ENCODE measurements around the gene TMC5.

TMC5 gene

DNA sequence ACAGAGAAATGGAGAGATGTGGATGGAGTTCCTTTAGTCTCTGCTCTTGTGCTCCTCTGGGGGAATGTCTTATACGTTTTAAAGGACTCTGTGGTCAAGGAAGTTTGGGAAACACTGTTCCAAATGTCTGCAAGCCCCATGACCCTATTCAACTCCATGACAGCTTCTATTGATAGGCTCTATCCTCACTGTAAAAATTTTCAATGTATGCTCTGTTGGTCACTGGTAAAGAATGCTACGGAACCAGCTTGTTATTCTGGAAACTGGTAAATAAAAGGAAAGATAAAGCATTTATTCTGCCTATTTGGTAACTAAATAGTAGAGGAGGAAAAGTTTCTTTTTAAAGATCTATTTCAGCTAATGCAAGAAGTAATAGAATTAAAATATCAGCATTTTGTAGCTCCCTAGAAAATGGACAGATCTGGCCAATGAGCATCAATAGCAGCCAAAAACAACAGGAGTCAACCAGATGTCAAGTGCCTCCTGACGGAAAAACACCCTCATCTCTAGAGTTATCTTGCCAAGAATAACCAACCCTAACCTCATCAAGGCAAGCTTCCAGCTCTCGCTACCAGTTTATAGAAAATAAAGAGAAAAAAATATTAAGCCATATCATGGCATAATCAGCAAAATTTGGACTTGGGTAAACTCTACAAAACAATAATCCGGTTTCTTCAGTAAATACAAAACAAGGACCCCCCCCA lies 88.1 kb downstream of the TMC5 start:
- no peak for DNase-seq (ENCODE audit: low spot score)

- no peak for DNase-seq (ENCODE audit: low spot score)
These were observed 89.3 kb downstream of the TMC5 start for GRCh38 chr16:19506965-19507364.

GRCh38 chr16:19507867-19508266 lies 90.2 kb downstream of the TMC5 start:
- no peak for DNase-seq (ENCODE audit: low spot score)

- DNase-seq (ENCODE audit: low spot score), result no peak
These were observed 94.6 kb downstream of the TMC5 start for GRCh38 chr16:19512297-19512696.

DNA sequence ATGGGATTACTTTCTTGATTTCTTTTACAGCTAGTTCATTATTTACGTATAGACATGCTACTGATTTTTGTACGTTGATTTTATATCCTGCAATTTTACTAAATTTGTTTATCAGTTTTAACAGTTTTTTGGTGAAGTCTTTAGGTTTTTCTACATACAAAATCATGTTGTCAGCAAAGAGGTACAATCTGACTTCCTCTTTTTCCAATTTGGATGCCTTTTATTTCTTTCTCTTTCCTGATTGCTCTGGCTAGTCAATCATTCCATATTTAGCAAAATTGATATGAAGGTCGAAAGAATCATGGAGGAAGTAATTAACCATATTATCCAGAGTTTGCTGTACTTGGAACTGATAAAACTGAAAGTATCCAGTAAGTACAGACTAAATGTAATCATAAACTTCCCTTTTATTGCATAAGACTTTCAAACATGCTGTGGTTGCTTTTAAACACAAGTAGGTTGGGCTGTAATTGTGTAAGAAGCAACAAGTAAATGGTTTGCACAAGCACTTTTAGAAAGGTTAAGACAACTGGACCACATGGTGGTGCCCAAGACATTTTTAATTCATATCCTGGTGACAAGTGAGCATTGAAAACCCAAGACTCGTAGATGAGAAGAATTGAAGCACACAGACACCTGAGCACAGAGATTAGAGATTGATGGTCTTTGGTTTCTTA lies 95.8 kb downstream of the TMC5 start:
- no peak for DNase-seq (ENCODE audit: low spot score)

GRCh38 chr16:19515757-19516156 lies 98.1 kb downstream of the TMC5 start:
- peak; percentile 26 for DNase-seq (ENCODE audit: low spot score)

DNA sequence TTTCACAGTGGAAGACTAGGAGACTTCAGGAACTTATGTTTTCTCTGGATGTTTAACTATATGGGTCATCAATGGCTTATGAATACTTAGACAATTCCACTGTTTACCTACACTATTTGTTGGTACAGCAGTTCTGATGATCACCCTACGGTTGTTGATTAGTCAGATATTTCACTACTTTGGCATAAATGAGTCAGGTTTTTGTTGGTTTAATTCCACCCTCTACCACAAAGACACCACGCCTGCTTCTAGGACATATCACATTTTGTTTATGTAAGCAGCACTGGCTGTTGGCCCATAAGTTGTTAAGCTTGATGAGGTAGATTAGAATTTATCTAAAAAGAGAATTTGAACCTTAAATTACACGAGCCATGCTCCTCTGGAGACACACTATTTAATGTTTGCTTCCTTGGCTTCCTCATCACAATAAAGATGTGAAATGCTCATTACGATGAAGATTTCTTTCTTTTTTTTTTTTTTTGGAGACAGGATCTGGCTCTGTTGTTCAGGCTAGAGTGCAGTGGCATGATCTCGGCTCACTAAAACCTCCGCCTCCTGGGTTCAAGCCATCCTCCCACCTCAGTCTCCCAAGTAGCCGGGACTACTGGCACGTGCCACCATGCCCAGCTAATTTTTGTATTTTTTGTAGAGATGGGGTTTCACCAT lies 99.9 kb downstream of the TMC5 start:
- peak; percentile 17 for DNase-seq (ENCODE audit: low spot score)

GRCh38 chr16:19518388-19518787 lies 100.7 kb downstream of the TMC5 start:
- DNase-seq (ENCODE audit: low spot score), result no peak

DNA sequence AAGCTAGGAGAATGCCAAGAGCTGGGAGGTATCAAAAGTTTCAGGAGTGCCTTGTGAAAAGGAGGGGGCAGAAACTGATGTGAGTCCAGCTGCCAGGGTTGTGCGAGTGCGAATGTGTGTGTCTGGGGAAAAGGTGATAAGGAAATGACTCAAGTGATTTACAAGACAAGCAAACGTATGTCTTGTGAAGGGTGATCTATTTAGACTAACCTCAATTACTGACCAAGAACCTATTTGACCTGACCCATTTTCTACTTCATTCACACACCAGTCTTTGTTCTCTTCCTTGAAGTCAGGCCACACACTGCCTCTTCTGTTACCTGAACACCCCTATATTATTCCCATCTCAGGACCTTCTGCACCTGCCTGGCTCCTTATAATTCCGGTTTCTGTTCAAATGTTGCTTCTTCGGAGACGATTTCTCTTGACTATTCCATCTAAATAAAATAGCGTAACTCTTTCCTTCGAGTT lies 103.2 kb downstream of the TMC5 start:
- peak; percentile 36 for DNase-seq (ENCODE audit: low spot score)

DNA sequence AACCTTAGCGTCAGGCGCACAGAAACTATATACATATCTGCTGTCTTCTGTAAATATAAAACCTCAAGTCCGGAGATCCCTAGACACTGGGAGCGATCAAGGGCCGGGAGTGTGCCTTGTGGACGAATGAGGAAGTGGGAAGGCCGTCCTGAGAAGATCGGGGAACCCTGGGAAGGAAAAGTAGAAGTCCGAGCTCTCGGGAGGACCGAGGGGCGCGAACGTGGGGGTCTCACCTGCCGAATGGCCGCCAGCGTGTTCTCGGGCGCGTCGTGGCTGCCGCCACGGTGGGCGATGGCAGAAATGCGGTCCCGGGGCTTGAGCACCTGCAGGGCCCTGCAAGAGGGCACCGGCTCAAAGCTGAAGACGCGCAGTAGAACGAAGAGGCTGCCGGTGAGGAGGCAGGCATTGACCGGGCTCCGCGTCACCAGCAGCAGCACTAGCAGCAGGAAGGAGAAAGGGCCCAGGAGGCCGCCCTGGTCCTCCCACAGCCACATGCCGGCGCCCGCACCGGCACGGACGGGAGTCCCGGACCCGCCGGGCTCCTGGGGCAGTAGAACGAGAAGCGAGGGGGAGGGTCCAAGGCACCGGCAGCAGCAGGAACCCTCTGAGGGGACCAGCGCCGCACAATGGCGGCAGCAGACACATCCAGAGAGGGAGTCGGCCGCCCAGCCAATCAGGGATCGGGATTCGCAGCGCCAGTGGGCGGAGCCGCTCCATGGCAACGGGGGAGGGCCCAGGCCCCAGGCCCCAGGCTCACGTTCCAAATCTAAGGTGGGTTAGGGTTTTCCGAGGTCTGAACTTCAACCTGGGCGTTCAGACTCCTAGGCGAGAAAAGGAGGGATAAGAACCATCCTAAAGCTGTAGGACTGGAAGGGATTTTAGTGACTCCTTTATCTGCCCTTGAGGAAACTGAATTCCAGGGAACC lies 104.1 kb downstream of the TMC5 start, which contains the start of gene GDE1:
Gene GDE1 (minus strand): TSS at position 628 of the 926 bp plus-strand sequence. CDS start 134 bp downstream, at position 494.
- DNase-seq (ENCODE audit: low spot score), result peak; percentile 87

DNA sequence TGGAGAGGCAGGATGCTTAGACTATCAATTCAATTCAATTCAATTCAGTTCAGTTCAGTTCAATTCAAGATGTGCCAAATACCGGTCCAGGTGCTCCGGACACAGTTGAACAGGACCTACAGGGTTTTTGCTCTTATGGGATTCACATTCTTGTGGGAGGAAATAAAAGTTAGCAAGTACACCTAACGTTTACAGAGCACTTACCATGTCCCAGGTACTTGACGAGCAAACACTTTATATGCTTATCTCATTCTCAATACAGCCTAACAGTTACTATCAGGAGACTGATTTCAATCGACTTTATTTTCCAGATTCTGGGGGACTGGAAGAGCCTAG lies 104.7 kb downstream of the TMC5 start:
- no peak for DNase-seq (ENCODE audit: low spot score)

DNA sequence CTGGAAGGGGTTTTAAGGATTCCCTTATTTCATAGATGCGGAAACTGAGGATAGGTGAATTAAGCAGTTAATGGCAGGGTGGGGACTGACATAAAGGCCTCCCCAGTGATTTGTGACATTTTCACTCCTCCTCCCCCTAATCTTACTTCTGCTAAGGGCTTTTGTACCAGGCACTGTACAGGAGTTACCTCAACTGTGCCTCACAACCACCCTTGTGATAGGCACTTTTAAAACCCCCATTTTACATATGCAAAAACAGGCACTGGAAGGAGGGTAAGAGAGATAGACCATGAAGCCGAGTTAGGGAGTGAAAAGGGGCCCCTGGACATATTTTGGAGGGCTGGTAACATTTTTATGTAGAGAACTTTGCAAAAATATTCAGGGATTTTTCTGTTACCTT lies 105.1 kb downstream of the TMC5 start:
- DNase-seq (ENCODE audit: low spot score), result no peak

GRCh38 chr16:19523184-19523558 lies 105.5 kb downstream of the TMC5 start:
- no peak for DNase-seq (ENCODE audit: low spot score)

DNA sequence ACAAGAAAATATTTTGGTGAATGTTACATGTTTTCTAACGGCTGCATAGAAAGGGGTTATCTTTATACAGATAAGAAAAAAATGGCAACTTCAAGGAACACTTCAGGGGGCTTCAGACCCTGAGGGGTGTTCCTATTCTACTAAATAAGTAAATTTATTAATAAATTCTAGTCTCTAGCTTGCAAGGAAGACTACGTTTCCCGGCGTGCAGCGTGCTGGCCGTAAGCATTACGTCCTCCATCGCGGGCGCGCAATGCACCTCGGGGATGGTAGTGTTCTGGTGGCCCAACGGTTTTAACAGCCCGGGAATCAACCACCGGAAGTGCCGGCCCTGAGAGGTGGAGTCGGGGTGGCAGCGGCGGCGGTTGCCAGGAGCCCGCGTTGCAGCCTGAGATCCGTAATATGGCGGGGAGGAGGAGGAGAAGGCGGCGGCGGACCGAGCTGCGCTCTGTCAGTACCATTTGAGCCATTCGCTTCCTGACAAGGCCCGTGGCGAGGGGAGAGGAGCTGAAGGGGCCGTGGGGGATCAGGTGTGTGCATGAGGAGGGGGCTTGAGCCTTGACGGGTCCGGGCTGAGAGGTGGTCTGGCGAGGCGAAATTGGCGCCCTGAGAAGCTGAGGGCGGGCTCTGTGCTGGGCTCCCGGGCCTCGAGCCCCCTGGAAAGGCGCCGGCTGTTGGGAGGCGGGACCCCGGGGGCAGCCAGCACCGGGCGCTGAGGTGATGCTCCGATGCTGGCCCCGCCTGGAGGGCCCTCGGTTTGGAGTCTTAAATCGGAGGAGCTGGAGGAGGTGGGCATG lies 106.1 kb downstream of the TMC5 start, which contains the start of gene CCP110:
Gene CCP110 (plus strand): TSS at position 384 of the 797 bp plus-strand sequence. CDS start 3,940 bp downstream, outside the sequence.
- DNase-seq (ENCODE audit: low spot score), result peak; percentile 94

DNA sequence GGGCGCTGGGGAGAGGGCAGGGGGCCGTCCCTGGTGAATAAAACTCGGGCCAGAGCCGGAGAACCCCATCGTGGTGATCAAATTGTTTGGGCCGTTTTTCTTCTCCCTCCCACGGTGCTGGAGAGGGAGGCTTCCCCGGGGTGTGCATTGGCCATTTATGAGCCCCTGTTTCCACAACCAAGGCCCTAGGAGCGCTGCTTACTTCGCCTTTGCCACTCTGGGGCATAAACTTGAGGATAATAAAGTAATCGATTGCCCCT lies 106.6 kb downstream of the TMC5 start:
- DNase-seq (ENCODE audit: low spot score), result no peak

DNA sequence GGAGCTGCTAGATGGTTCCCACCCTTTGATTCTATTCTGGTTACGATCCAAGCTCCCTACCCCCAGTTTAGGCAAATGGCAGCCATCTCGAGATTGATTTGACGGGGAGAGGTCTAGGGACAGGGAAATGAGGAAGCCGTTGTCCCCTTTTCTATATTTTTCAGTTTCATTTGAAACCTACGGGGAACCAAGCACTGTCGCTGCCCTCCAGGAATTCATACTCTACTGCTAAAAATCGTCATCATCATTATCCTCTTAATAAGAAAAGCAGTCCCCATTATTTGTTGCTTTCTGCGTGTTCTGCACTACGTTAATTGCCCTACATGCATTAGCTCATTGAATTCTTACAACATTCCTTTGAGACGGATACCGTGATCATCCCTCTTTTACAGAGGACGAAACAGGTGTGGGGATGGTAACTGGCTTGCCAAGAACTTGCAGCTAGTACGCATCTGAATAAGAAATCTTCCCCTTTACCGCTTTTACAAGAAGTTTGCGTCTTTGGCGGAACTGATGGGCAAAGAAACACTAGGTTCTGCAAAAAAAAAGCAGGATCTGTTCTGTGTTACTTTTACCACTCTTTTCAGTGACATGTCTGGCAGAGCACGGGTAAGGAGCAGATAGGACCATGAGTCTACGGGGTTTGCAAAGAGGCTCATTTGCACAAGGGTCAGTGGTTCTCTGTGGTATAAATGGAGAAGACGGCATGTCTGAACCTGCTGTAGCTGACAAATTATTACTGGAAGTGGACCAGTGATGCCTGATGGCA lies 107.1 kb downstream of the TMC5 start:
- peak; percentile 14 for DNase-seq (ENCODE audit: low spot score)

GRCh38 chr16:19525385-19525723 lies 107.7 kb downstream of the TMC5 start:
- no peak for DNase-seq (ENCODE audit: low spot score)

- no peak for DNase-seq (ENCODE audit: low spot score)
These were observed 109.5 kb downstream of the TMC5 start for GRCh38 chr16:19527161-19527560.

DNA sequence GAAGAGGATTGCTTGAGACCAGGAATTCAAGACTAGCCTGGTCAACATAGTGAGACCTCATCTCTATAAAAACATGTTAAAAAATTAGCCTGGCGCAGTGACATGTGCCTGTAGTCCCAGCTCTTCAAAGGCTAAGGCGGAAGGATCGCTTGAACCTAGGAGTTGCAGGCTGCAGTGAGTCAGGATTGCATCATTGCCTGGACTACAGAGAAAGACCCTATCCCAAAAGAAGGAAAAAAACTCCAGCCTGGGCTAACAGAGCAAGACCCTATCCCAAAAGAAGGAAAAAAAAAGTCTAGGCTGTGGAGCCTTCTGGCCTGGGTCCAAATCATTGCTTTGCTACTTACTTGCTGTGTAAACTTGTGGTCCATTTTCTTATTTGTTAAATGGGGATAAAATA lies 111.0 kb downstream of the TMC5 start:
- no peak for DNase-seq (ENCODE audit: low spot score)

- no peak for DNase-seq (ENCODE audit: low spot score)
These were observed 114.9 kb downstream of the TMC5 start for GRCh38 chr16:19532601-19533000.
